ENCODE data around the gene MED28. TPM values are rescaled to one million over a fixed set of nuclear protein-coding genes. Genes with fewer than 3 reads are reported as not detected.

Gene MED28
- total RNA-seq, 2 experiments from 2014 or later, result 57.2 to 72.5 TPM

DNA sequence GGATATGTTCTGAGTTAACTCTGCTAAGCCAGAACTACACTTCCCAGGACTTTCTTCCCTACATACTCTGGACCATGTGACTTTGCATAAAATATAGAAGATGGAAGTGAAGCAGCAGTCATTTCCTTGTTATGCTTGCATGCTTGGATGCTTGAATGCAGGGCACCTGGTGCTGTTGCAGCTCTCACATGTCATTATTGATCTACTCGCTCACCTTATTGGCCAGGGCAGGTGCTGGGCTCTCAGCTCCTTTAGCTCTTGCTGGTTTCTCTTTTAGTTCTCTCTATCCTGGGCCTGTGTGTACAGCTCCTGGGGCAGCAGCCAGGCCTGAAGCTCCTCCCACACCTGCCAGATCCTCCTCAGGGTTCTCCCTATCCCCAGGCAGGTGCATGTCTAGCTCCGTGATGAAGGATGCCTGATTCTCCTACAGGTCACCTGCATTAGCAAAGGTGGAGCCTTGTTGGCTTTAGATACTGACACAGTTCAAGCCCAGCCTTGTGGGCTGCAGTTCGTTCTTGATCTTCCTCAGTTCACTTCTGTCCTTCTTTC lies 53.3 kb downstream of the MED28 start:
- Mint-ChIP-seq H3K27me3 (peaks cover 4% of the 10 kb centered on the region), H3K36me3 (no peaks in the 10 kb centered on the region), H3K27ac (no peak overlapping the region), H3K9me3 (peaks cover 11% of the 10 kb centered on the region), H3K4me3 (no peak overlapping the region), H3K4me1 (peaks cover 7% of the 10 kb centered on the region)
- no peak for DNase-seq

- no peak for DNase-seq
- H3K4me1 Mint-ChIP-seq, result no peaks in the 10 kb centered on the region
- H3K9me3 Mint-ChIP-seq, result peaks cover 13% of the 10 kb centered on the region
- H3K27me3 Mint-ChIP-seq, result peaks cover 4% of the 10 kb centered on the region
- H3K4me3 Mint-ChIP-seq, result no peak overlapping the region
- H3K36me3 Mint-ChIP-seq, result no peaks in the 10 kb centered on the region
- no peak overlapping the region for H3K27ac Mint-ChIP-seq
Observed at GRCh38 chr4:17670423-17670822, 56.0 kb downstream of the MED28 start.

DNA sequence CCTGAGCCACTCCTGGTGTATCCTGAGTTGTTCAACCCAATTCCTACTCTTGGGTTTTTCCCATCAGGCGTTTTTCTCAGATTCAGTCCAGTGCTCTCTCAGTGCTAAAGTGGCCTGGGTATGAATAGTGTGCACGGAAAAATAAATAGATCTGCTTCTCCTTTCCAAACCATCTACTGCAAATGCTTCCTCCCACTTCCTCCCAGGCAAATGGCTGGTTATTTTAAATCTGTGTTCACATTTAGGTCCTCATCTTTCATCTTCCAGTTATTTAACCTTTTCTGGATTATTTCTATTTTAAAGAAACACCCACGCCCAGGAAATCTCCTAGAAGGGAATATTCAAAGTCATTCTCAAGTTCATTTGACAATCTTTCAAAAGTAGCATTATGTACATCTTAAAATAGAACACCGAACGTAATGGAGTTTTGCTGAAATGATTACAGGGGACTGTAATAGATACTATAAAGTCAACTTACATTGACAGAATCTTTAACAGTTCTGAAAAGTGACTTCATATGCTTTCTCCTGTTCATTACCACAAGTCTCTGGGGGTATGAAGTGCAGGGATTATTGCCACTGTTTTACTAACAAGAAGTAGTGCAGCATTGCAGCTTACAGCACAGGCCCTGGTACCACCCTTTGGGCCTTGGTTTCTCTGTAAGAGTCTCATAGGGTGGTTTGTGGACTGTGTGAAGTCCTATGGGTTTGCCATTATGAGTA lies 66.3 kb downstream of the MED28 start:
- Mint-ChIP-seq H3K27ac (no peak overlapping the region), H3K36me3 (no peaks in the 10 kb centered on the region), H3K27me3 (no peaks in the 10 kb centered on the region), H3K4me1 (no peaks in the 10 kb centered on the region), H3K9me3 (no peaks in the 10 kb centered on the region), H3K4me3 (no peak overlapping the region)
- no peak for DNase-seq

DNA sequence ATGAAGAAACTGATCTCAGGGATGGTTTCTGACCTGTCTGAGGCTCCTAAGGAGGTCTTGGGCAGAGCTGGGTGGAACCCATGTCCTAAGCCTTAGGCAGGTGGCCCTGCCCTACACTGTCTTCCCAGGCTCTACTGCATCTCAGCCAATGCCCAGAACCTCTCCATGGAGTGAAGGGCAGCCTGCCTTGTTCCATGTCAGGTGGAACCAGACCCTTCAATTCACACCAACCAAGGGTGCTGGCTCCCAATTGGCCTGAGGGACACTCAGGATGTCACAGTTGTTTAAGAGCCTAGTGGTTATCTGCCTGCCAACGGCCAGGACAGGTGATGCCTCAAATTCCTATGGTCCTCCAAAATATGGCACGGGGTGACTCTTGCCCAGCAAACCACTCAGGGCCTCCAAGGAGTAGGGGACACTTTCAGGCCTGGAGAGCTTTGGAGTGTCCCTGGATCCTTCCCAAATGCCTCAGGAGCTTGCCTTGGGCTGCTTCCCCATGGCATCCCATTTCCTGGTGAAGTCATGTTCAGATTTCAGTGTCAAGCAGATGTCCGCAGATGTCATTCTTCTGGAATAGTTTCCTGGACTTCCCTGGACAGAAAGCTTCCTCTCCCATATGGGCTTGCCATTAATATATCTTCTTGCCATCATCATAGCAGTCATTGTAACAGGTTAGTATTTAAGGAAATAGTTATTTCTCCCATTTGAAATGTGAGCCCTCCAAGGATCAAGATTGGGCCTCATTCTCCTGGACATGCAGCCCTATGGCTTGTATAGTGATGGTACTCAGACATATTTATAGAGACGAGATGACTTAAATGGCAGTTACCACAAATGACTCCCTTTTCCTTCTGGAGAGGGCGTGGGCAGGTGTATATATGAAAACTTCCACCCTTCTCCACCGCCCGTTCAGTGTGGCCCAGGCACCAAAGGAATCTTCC lies 67.1 kb downstream of the MED28 start:
- Mint-ChIP-seq H3K36me3 (no peaks in the 10 kb centered on the region), H3K4me3 (no peak overlapping the region), H3K27ac (no peak overlapping the region), H3K4me1 (no peaks in the 10 kb centered on the region), H3K9me3 (no peaks in the 10 kb centered on the region), H3K27me3 (no peaks in the 10 kb centered on the region)
- no peak for DNase-seq

DNA sequence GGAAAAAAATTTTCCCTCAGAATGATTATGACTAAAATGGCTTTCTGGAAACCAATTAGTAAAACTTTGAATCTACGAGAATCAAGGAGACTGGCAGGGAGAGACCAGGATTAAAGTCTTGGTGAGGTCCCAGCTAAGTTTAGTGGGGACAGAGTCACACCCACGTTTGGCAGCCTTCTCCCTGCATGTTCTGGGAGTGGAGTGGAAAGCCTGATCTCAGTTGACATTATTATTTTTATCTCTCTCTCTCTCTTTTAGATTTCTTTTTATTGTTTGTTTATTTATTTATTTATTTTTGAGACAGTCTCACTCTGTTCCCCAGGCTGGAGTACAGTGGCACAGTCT lies 67.8 kb downstream of the MED28 start:
- DNase-seq, result no peak
- no peaks in the 10 kb centered on the region for H3K4me1 Mint-ChIP-seq
- no peak overlapping the region for H3K4me3 Mint-ChIP-seq
- no peaks in the 10 kb centered on the region for H3K27me3 Mint-ChIP-seq
- H3K27ac Mint-ChIP-seq, result no peak overlapping the region
- no peaks in the 10 kb centered on the region for H3K36me3 Mint-ChIP-seq
- no peaks in the 10 kb centered on the region for H3K9me3 Mint-ChIP-seq

Other genes starting within 250 kb of the MED28 start
- 10 to 100 TPM; 56.5 to 57.9 TPM for gene QDPR, start 102.6 kb upstream of the MED28 start, total RNA-seq
- gene CLRN2, start 99.5 kb upstream of the MED28 start, total RNA-seq, result not detected
- gene LAP3, start 37.4 kb upstream of the MED28 start, total RNA-seq, result 100 to 1,000 TPM; 146 TPM
- under 1 TPM in 1 of 2 experiments, not detected in 1; 0.04 TPM for gene FAM184B, start 167.0 kb downstream of the MED28 start, total RNA-seq
- gene DCAF16, start 196.1 kb downstream of the MED28 start, total RNA-seq, result 10 to 100 TPM; 39.8 to 43.0 TPM
- gene NCAPG, start 196.3 kb downstream of the MED28 start, total RNA-seq, result 10 to 100 TPM; 68.7 to 69.0 TPM